Neuronal stem cell (in vitro differentiated cells): Measurements from ENCODE around the gene GBE1.

Experiments used
- DNase-seq: peaks from one replicate; pipeline ENCODE4 v3.0.0-alpha.2; 2013; ENCODE audit warnings: low spot score
- H2AFZ ChIP-seq: one replicate; pipeline ENCODE4 v1.6.1; 2013; ENCODE audit warnings: mild to moderate bottlenecking, low read length, inconsistent platforms
- H2AK5ac ChIP-seq: 2 replicates; pipeline ENCODE4 v1.6.1; 2013; ENCODE audit warnings: low read depth, mild to moderate bottlenecking, inconsistent platforms, low read length, moderate library complexity, mixed read lengths
- H2BK120ac ChIP-seq: 2 replicates; pipeline ENCODE4 v1.6.1; 2013; ENCODE audit warnings: low read depth, mild to moderate bottlenecking, inconsistent platforms, low read length, moderate library complexity, mixed read lengths
- H2BK12ac ChIP-seq: one replicate; pipeline ENCODE4 v1.6.1; 2013; ENCODE audit warnings: low read length, inconsistent platforms
- H2BK15ac ChIP-seq: 2 replicates; pipeline ENCODE4 v1.6.1; 2013; ENCODE audit warnings: mild to moderate bottlenecking, low read length, inconsistent platforms, mixed read lengths
- H2BK5ac ChIP-seq: one replicate; pipeline ENCODE4 v1.6.1; 2013; ENCODE audit warnings: inconsistent platforms, mild to moderate bottlenecking, low read length, moderate library complexity
- H3K14ac ChIP-seq: one replicate; pipeline ENCODE4 v1.6.1; 2013; ENCODE audit warnings: low read length, inconsistent platforms
- H3K18ac ChIP-seq: 2 replicates; pipeline ENCODE4 v1.6.1; 2013; ENCODE audit warnings: low read length, inconsistent platforms
- H3K23ac ChIP-seq: 2 replicates; pipeline ENCODE4 v1.6.1; 2013; ENCODE audit warnings: low read depth, mild to moderate bottlenecking, mixed read lengths, low read length, inconsistent platforms; ENCODE audit not compliant: poor library complexity
- H3K27ac ChIP-seq: replicated peaks from 3 replicates; pipeline ENCODE4 v1.5.1; 2013; ENCODE audit warnings: low read length, inconsistent platforms
- H3K27me3 ChIP-seq, 3 experiments: 2 replicates each; pipeline ENCODE4 v1.6.1; 2013; ENCODE audit warnings: low read length in 3 of 3, mild to moderate bottlenecking in 2 of 3, inconsistent platforms in 1 of 3, low read depth in 1 of 3, mixed read lengths in 1 of 3, moderate library complexity in 1 of 3; ENCODE audit not compliant: control insufficient read depth in 3 of 3, insufficient read depth in 3 of 3
- H3K36me3 ChIP-seq, 2 donors: replicated peaks in 1 of 2; 2 replicates each; pipeline ENCODE4 v1.6.1; 2013; ENCODE audit warnings: low read length in 2 of 2; ENCODE audit not compliant: control insufficient read depth in 2 of 2, insufficient read depth in 2 of 2
- H3K4ac ChIP-seq: 2 replicates; pipeline ENCODE4 v1.6.1; 2013; ENCODE audit warnings: inconsistent platforms, mild to moderate bottlenecking, low read length, moderate library complexity
- H3K4me1 ChIP-seq, 2 donors: 1 replicate in 1 of 2; 2 replicates in 1 of 2; pipeline ENCODE4 v1.6.1; 2013; ENCODE audit warnings: low read length in 2 of 2, low read depth in 1 of 2; ENCODE audit not compliant: control insufficient read depth in 2 of 2, insufficient read depth in 1 of 2
- H3K4me2 ChIP-seq: one replicate; pipeline ENCODE4 v1.6.1; 2013; ENCODE audit warnings: mild to moderate bottlenecking, low read length, inconsistent platforms; ENCODE audit not compliant: insufficient read depth, poor library complexity, severe bottlenecking
- H3K4me3 ChIP-seq, 2 donors: 2 replicates each; pipeline ENCODE4 v1.5.1; 2013; ENCODE audit warnings: low read length in 2 of 2, mild to moderate bottlenecking in 2 of 2, inconsistent platforms in 1 of 2, moderate library complexity in 1 of 2
- H3K79me1 ChIP-seq: one replicate; pipeline ENCODE4 v1.6.1; 2013; ENCODE audit warnings: low read depth, mild to moderate bottlenecking, inconsistent platforms, low read length, moderate library complexity
- H3K9ac ChIP-seq: one replicate; pipeline ENCODE4 v1.6.1; 2013; ENCODE audit warnings: mild to moderate bottlenecking, low read depth, low read length, inconsistent platforms; ENCODE audit not compliant: poor library complexity
- H3K9me3 ChIP-seq, 2 donors: replicated peaks in 1 of 2; 2 replicates each; pipeline versions ENCODE3 to v1.6.1; 2013; ENCODE audit warnings: low read length in 2 of 2, mild to moderate bottlenecking in 2 of 2, inconsistent platforms in 1 of 2, low read depth in 1 of 2, mixed read lengths in 1 of 2, moderate library complexity in 1 of 2; ENCODE audit not compliant: control insufficient read depth in 2 of 2, insufficient read depth in 1 of 2
- H4K8ac ChIP-seq: one replicate; pipeline ENCODE4 v1.6.1; 2013; ENCODE audit warnings: low read depth, mild to moderate bottlenecking, inconsistent platforms, low read length, moderate library complexity
- H4K91ac ChIP-seq: one replicate; pipeline ENCODE4 v1.6.1; 2013; ENCODE audit warnings: low read length, low read depth, mild to moderate bottlenecking, inconsistent platforms; ENCODE audit not compliant: poor library complexity
- WGBS, 2 donors: extraction: QIAGEN DNeasy Blood & Tissue Kit; methylation state at CpG; one replicate each; pipeline ENCODE4 v1.1.7; 2013; ENCODE audit warnings: missing lambda C conversion rate in 2 of 2, mixed read lengths in 1 of 2; ENCODE audit not compliant: insufficient read length in 2 of 2, insufficient replicate concordance in 1 of 2; ENCODE audit errors: extremely low coverage in 2 of 2; 5-methylcytosine and 5-hydroxymethylcytosine counted together

GBE1 gene

GRCh38 chr3:81782585-81782984, 21.1 kb upstream of the GBE1 start:
- no peaks in the 10 kb centered on the region for H3K79me1 ChIP-seq
- H3K4me1 ChIP-seq = no peaks in the 10 kb centered on the region
- H3K36me3 ChIP-seq = no peaks in the 10 kb centered on the region
- no CpG with 5 or more reads among the region's 3 CpGs for WGBS, 2 donors
- no peak overlapping the region for H3K18ac ChIP-seq
- no peak overlapping the region for H3K23ac ChIP-seq
- no peak overlapping the region for H2BK12ac ChIP-seq
- DNase-seq = no peak
- H3K9me3 ChIP-seq = no peaks in the 10 kb centered on the region
- H3K4me3 ChIP-seq = no peak overlapping the region
- H2BK120ac ChIP-seq = no peak overlapping the region
- H2AFZ ChIP-seq = no peak overlapping the region
- H3K27ac ChIP-seq = no peak overlapping the region
- H4K91ac ChIP-seq = no peak overlapping the region
- H3K4ac ChIP-seq = no peak overlapping the region
- H3K9ac ChIP-seq = no peak overlapping the region
- H2BK5ac ChIP-seq = no peak overlapping the region
- no peak overlapping the region for H3K4me2 ChIP-seq
- no peak overlapping the region for H2AK5ac ChIP-seq
- H2BK15ac ChIP-seq = no peak overlapping the region
- H3K27me3 ChIP-seq = no peaks in the 10 kb centered on the region
- no peak overlapping the region for H3K14ac ChIP-seq
- H4K8ac ChIP-seq = no peak overlapping the region

GRCh38 chr3:81778678-81779182, 17.3 kb upstream of the GBE1 start:
- no peak overlapping the region for H3K27ac ChIP-seq
- H3K36me3 ChIP-seq = no peaks in the 10 kb centered on the region
- WGBS, 2 donors = no CpG with 5 or more reads among the region's 4 CpGs
- no peaks in the 10 kb centered on the region for H3K27me3 ChIP-seq
- no peaks in the 10 kb centered on the region for H3K9me3 ChIP-seq
- H3K4me1 ChIP-seq = no peaks in the 10 kb centered on the region
- no peak overlapping the region for H2AK5ac ChIP-seq
- no peak overlapping the region for H2BK5ac ChIP-seq
- H3K18ac ChIP-seq = no peak overlapping the region
- H3K4ac ChIP-seq = no peak overlapping the region
- no peak overlapping the region for H3K23ac ChIP-seq
- no peak overlapping the region for H3K4me2 ChIP-seq
- no peak overlapping the region for H2BK15ac ChIP-seq
- no peaks in the 10 kb centered on the region for H3K79me1 ChIP-seq
- no peak for DNase-seq
- no peak overlapping the region for H2AFZ ChIP-seq
- H4K8ac ChIP-seq = no peak overlapping the region
- no peak overlapping the region for H3K9ac ChIP-seq
- no peak overlapping the region for H3K14ac ChIP-seq
- no peak overlapping the region for H4K91ac ChIP-seq
- H2BK120ac ChIP-seq = no peak overlapping the region
- H3K4me3 ChIP-seq = no peak overlapping the region
- H2BK12ac ChIP-seq = no peak overlapping the region

GRCh38 chr3:81776643-81777042, 15.2 kb upstream of the GBE1 start:
- H2AFZ ChIP-seq = peak overlapping the region; percentile 8
- no peak overlapping the region for H3K18ac ChIP-seq
- no peak overlapping the region for H3K14ac ChIP-seq
- no peak overlapping the region for H2BK12ac ChIP-seq
- H3K36me3 ChIP-seq = no peaks in the 10 kb centered on the region
- no peak overlapping the region for H3K4me2 ChIP-seq
- no peak overlapping the region for H3K9ac ChIP-seq
- H3K9me3 ChIP-seq = no peaks in the 10 kb centered on the region
- no peaks in the 10 kb centered on the region for H3K4me1 ChIP-seq
- no peak for DNase-seq
- no CpG with 5 or more reads among the region's 2 CpGs for WGBS, 2 donors
- no peak overlapping the region for H2BK120ac ChIP-seq
- H3K27ac ChIP-seq = no peak overlapping the region
- no peak overlapping the region for H3K23ac ChIP-seq
- H4K91ac ChIP-seq = no peak overlapping the region
- no peak overlapping the region for H4K8ac ChIP-seq
- no peak overlapping the region for H2AK5ac ChIP-seq
- no peaks in the 10 kb centered on the region for H3K27me3 ChIP-seq
- no peak overlapping the region for H2BK15ac ChIP-seq
- no peak overlapping the region for H3K4me3 ChIP-seq
- H3K4ac ChIP-seq = no peak overlapping the region
- no peak overlapping the region for H2BK5ac ChIP-seq
- H3K79me1 ChIP-seq = no peaks in the 10 kb centered on the region

- H3K79me1 ChIP-seq = no peaks in the 10 kb centered on the region
- no peak overlapping the region for H2BK120ac ChIP-seq
- H3K4ac ChIP-seq = no peak overlapping the region
- no peak overlapping the region for H2BK12ac ChIP-seq
- no peak overlapping the region for H3K4me3 ChIP-seq
- H2AK5ac ChIP-seq = no peak overlapping the region
- H3K14ac ChIP-seq = no peak overlapping the region
- no peak overlapping the region for H3K9ac ChIP-seq
- no CpG with 5 or more reads among the region's 3 CpGs for WGBS, 2 donors
- H3K18ac ChIP-seq = no peak overlapping the region
- no peaks in the 10 kb centered on the region for H3K4me1 ChIP-seq
- H2AFZ ChIP-seq = no peak overlapping the region
- no peak overlapping the region for H3K4me2 ChIP-seq
- H2BK15ac ChIP-seq = no peak overlapping the region
- H4K91ac ChIP-seq = no peak overlapping the region
- H2BK5ac ChIP-seq = no peak overlapping the region
- no peaks in the 10 kb centered on the region for H3K36me3 ChIP-seq
- no peaks in the 10 kb centered on the region for H3K27me3 ChIP-seq
- DNase-seq = no peak
- no peak overlapping the region for H3K27ac ChIP-seq
- H3K23ac ChIP-seq = no peak overlapping the region
- no peaks in the 10 kb centered on the region for H3K9me3 ChIP-seq
- H4K8ac ChIP-seq = no peak overlapping the region
These were observed 9.3 kb upstream of the GBE1 start for GRCh38 chr3:81770710-81771109.
